Stimulated activated CD8-positive, alpha-beta memory T cell treated with anti-CD3 and anti-CD28 coated beads, Interleukin-4, amount 100 ng/mL, for 24 hours (primary cell): ENCODE data around the gene C1orf141.
"Not testable (repeated sequence)": the region's sequence is repeated elsewhere in the genome, so short reads cannot be mapped to it uniquely, and the experiment has no call there.

Experiments used
- DNase-seq: peaks from one replicate; pipeline ENCODE4 v3.0.0-alpha.2; 2020; ENCODE audit warnings: low read depth

C1orf141 gene

GRCh38 chr1:67134695-67135094, at the start of gene C1orf141:
TSS of gene C1orf141 (minus strand) at chr1:67134970. CDS start at chr1:67127240, 7,730 bp downstream.
- no peak for DNase-seq

GRCh38 chr1:67175530-67176087, 40.8 kb upstream of the C1orf141 start:
- no peak for DNase-seq

GRCh38 chr1:67174716-67175284, 40.0 kb upstream of the C1orf141 start:
- DNase-seq: no peak

GRCh38 chr1:67173988-67174387, 39.2 kb upstream of the C1orf141 start:
- no peak for DNase-seq

- no peak for DNase-seq
These were observed 37.2 kb upstream of the C1orf141 start for GRCh38 chr1:67171978-67172377.

- DNase-seq: no peak
These were observed 36.8 kb upstream of the C1orf141 start for GRCh38 chr1:67171574-67171955.

- DNase-seq: no peak
These were observed 36.2 kb upstream of the C1orf141 start for GRCh38 chr1:67170751-67171573.

- DNase-seq: no peak
These were observed 35.2 kb upstream of the C1orf141 start for GRCh38 chr1:67169932-67170331.

GRCh38 chr1:67169496-67169895, 34.7 kb upstream of the C1orf141 start:
- DNase-seq: no peak

GRCh38 chr1:67166196-67166595, 31.4 kb upstream of the C1orf141 start, which contains the start of gene IL23R:
TSS of gene IL23R (plus strand) at chr1:67166454. CDS start at chr1:67168121, 1,667 bp downstream.
- no peak for DNase-seq

GRCh38 chr1:67165468-67166041, 30.8 kb upstream of the C1orf141 start:
- no peak for DNase-seq

- DNase-seq: no peak
These were observed 28.2 kb upstream of the C1orf141 start for GRCh38 chr1:67162954-67163353.

- no peak for DNase-seq
These were observed 24.5 kb upstream of the C1orf141 start for GRCh38 chr1:67159233-67159632.

GRCh38 chr1:67158401-67158800, 23.6 kb upstream of the C1orf141 start:
- no peak for DNase-seq

- DNase-seq: no peak
These were observed 16.2 kb upstream of the C1orf141 start for GRCh38 chr1:67150931-67151330.

- DNase-seq: no peak
These were observed 14.5 kb upstream of the C1orf141 start for GRCh38 chr1:67149179-67149770.

- DNase-seq: no peak
These were observed 13.9 kb upstream of the C1orf141 start for GRCh38 chr1:67148516-67149178.

- DNase-seq: not testable (repeated sequence)
These were observed 13.2 kb upstream of the C1orf141 start for GRCh38 chr1:67147973-67148372.

GRCh38 chr1:67146539-67146938, 11.8 kb upstream of the C1orf141 start:
- no peak for DNase-seq

- no peak for DNase-seq
These were observed 11.3 kb upstream of the C1orf141 start for GRCh38 chr1:67146101-67146500.

GRCh38 chr1:67144696-67145095, 9.9 kb upstream of the C1orf141 start:
- no peak for DNase-seq

GRCh38 chr1:67143966-67144365, 9.2 kb upstream of the C1orf141 start:
- no peak for DNase-seq
